GM18502 (cell line): ENCODE measurements around the gene TMEM127.

Experiments
- ATAC-seq: cut with Tn5 transposase; IDR thresholded peaks from one replicate; pipeline ENCODE4 v1.9.1; 2021; ENCODE audit warnings: mild to moderate bottlenecking; ENCODE audit not compliant: unreplicated experiment, poor library complexity

TMEM127 gene

GRCh38 chr2:96208143-96209010 lies 57.4 kb downstream of the TMEM127 start, which contains the start of gene STARD7:
Gene STARD7 (minus strand): TSS chr2:96208827. CDS start chr2:96208434, 393 bp downstream.
- peak; percentile 86 for ATAC-seq

- ATAC-seq: peak; percentile 8
Observed at GRCh38 chr2:96207774-96208142, 58.0 kb downstream of the TMEM127 start.

- no peak for ATAC-seq
Observed at GRCh38 chr2:96207073-96207773, 58.6 kb downstream of the TMEM127 start.

- ATAC-seq: no peak
Observed at GRCh38 chr2:96205888-96206287, 59.9 kb downstream of the TMEM127 start.

GRCh38 chr2:96204836-96205624 lies 60.8 kb downstream of the TMEM127 start:
- no peak for ATAC-seq

DNA sequence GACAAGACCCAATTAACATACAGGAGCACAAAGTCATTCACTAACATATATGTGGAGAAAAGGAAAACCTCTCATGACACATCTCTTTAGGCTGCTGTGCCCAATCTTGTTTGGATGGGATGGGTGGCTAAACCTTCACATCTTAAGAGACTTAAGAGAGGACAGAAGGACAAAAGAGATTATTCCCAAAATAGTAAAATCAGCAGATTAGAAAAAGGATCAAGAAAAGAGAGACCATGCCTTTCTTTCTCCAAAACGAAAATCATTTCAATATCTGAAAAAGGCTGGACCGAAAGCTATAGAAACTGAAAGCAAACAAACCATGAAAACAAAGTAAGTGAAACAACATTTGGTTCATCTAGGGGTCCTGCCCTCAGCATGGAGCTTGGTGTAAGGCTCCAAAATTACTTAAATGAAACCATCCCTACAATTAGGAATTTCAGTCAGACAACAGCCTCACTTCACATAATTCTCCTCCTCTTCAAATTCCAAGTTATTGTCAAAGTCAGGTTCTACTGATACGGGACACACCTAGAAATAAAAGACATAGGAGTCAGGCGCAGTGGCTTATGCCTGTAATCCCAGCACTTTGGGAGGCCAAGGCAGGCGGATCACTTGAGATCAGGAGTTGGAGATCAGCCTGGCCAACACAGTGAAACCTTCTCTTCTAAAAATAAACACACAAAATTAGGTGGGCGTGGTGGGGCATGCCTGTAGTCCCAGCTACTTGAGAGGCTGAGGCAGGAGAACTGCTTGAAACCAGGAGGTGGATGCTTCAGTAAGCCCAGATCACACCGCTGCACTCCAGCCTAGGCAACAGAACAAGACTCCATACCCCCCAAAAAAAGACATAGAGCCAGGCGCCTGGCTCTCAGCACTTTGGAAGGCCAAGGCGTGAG lies 62.4 kb downstream of the TMEM127 start:
- ATAC-seq: no peak

DNA sequence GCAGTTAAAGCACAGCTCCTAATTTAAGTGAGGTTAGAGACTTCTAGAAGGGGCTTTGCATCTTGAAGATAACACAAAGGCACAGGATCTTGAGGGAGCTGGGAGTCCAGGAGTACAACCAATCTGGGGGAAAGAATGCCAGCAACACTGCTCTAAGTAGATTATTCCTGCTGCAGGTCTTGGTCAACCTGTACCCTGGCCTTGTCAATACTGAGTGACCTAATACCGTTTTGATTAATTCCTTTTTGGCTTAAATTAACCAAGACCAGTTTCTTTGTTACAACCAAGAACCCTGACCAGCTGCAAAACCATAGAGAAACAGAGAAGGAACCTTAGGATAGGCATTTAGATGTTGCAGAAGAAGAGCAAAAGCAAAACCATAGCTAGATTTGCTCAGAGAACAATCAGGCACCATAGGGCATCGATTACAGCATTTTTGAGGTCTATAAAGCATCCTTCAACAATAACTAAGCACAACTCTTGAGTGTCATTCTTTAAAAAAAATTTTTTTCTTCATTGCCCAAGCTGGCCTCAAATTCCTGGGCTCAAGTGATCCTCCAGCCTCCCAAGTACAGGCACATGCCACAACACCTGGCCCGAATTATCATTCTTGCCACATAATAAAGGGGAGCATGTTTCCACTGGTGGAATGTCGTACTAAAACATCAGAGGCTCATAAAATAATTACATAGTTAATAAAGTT lies 63.5 kb downstream of the TMEM127 start:
- ATAC-seq: no peak

DNA sequence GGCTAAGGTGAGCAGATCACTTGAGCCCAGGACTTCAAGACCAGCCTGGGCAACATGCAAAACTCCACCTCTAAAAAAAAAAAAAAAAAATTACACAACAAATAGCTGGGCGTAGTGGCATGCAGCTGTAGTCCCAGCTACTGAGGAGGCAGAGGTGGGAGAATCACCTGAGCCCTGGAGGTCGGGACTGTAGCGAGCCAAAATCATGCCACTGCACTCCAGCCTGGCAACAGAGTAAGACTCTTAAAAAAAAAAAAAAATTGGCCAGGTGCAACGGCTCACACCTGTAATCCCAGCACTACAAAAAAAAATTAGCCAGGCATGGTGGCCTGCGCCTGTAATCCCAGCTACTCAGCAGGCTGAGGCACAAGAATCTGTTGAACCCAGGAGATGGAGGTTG lies 64.5 kb downstream of the TMEM127 start:
- no peak for ATAC-seq

DNA sequence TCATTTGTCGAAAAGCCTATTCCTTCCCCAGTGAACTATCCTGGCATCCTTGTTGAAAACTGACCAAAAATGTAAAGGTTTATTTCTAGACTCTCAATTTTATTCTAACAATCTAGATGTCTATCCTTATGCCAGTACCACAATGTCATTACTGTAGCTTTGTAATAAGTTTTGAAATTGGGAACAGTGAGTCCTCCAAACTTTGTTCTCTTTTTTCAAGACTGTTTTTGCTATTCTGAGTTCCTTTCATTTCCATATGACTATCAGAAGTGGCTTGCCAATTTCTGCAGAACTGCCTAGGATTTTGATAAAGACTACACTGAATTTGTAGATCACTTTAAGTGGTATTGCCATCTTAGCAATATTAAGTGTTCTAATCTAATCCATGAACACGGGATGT lies 66.9 kb downstream of the TMEM127 start:
- ATAC-seq: no peak
